Fibroblast of mammary gland (primary cell): ENCODE data around the gene APOLD1.
A peak's percentile ranks its signal among the peaks of the same experiment; 100 is the strongest.

Source experiments
- DNase-seq: peaks from one replicate; pipeline ENCODE4 v3.0.0-alpha.2; 2010; ENCODE audit warnings: low read depth
- H3K4me3 ChIP-seq: 2 replicates; pipeline ENCODE4 v1.5.1; 2011; ENCODE audit warnings: low read depth, mild to moderate bottlenecking, low read length, moderate library complexity; ENCODE audit not compliant: control insufficient read depth
- TF ChIP-seq, protein P1 (sequence below): conservative IDR thresholded peaks from 2 replicates; pipeline ENCODE4 v1.5.1; 2011; ENCODE audit warnings: low read depth, low read length, inconsistent platforms; ENCODE audit not compliant: control insufficient read depth, insufficient read depth

The APOLD1 gene

DNA sequence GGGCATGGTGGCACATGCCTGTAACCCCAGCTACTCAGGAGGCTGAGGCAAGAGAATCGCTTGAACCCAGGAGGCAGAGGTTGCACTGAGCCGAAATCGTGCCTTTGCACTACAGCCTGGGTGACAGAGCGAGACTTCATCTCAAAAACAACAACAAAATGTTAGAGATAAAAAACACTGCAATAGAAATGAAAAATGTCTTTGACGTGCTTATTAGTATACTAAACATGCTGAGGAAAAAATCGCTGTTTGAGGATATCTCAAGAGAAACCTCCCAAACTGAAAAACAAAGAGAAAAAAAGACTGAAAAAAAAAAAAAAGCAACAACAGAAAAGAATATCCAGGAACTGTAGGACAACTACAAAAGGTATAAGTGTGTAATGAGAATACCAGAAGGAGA is 15.2 kb upstream of the APOLD1 start:
- no peak for DNase-seq
- no peak overlapping the region for H3K4me3 ChIP-seq
- TF ChIP-seq, protein P1, sequence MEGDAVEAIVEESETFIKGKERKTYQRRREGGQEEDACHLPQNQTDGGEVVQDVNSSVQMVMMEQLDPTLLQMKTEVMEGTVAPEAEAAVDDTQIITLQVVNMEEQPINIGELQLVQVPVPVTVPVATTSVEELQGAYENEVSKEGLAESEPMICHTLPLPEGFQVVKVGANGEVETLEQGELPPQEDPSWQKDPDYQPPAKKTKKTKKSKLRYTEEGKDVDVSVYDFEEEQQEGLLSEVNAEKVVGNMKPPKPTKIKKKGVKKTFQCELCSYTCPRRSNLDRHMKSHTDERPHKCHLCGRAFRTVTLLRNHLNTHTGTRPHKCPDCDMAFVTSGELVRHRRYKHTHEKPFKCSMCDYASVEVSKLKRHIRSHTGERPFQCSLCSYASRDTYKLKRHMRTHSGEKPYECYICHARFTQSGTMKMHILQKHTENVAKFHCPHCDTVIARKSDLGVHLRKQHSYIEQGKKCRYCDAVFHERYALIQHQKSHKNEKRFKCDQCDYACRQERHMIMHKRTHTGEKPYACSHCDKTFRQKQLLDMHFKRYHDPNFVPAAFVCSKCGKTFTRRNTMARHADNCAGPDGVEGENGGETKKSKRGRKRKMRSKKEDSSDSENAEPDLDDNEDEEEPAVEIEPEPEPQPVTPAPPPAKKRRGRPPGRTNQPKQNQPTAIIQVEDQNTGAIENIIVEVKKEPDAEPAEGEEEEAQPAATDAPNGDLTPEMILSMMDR = no peak

DNA sequence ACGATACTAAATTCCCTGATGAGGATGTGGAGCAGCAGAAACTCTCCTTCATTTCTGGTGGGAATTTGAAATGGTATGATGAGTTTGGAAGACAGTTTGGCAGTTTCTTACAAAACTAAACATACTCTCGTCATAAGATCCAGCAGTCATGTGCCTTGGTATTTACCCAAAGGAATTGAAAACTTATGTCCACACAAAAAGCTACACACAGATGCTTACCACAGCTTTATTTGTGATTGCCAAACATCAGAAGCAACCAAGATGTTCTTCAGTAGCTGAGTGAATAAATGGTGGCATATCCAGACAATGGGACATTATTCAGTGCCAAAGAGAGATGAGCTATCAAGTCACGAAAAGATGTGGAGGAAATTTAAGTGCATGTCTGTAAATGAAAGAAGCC is 10.7 kb upstream of the APOLD1 start:
- no peak overlapping the region for H3K4me3 ChIP-seq

DNA sequence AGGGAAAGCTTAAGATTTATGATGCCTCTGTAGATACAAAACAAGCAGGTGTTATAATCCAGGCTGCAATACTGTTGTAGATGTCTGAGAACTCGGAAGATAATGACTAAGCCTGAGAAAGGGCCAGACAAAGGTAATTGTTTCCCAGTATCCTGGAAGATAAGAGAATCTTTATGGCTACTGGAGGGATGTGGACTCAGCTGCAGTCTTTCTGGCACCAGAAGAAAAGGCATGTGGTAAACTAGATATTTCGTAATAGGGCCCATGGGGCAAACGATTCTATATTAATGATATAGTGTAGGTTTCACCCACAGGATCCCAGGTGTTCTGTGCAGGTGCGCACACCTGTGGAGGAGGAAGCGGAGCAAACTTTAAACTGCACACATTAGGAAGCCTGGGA is 9.2 kb upstream of the APOLD1 start:
- no peak for DNase-seq
- no peak overlapping the region for H3K4me3 ChIP-seq
- TF ChIP-seq, protein P1 = no peak

More for the DNA sequence above, 10.7 kb upstream of the APOLD1 start:
- TF ChIP-seq, protein P1 = no peak
- DNase-seq = peak; percentile 31

DNA sequence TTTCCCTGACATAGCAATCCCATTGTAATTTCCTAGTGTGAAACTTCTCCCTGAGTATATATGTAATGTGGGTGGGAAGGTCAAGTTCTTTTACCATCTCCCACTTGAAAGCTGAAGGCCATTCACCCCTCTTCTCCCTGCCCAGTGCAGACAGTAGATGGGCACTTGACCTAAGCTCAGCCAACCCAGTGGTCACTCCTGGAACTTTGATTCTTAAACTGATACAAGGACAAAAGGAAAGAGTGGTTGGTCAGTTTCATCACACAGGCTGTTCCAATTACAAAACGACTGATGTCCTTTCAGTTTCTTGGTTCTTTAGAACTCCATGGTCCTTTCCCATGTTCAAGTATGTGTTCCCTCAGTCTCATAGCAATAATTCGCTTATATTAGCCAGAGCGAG is 8.4 kb upstream of the APOLD1 start:
- H3K4me3 ChIP-seq = no peak overlapping the region
- TF ChIP-seq, protein P1 = no peak
- DNase-seq = no peak

DNA sequence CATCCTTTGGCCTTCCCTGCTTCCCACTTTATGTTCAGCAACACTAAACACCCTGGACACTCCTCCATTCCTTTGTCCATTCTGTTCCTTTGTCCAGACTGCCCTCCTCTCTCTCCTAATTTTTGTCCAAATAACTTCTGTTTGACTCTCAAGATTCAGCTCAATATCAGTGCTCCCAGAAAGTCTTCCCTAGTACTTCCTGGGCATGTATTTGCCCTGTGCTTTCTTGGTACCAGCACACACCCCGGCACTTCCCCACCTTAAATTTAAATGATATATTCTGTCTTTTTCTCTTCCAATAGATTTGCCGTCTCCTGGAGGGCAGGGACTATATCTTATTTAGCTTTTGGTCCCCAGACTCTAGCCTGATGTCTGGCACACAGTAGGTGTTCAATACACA is 6.5 kb upstream of the APOLD1 start:
- no peak overlapping the region for H3K4me3 ChIP-seq
- TF ChIP-seq, protein P1 = no peak
- no peak for DNase-seq

DNA sequence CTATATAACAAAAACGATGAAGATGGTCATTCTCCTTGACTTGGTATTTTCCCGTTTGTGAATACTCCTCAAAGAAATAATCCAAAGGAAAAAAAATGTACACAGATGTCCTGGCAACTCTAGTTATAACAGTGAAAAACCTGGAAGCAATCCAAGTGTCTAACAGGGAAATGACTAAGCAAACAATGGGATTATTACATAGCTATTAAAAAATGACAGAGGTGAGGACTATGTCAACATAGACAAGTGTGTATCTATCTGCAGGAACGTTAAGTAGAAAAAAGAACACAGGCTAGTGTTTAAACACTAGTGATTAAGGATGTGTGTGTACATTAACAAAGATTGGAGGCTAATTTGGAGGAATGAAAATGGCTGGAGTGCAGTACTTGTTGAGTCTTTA is 5.9 kb upstream of the APOLD1 start:
- TF ChIP-seq, protein P1 = no peak
- peak; percentile 92 for DNase-seq
- H3K4me3 ChIP-seq = no peak overlapping the region

DNA sequence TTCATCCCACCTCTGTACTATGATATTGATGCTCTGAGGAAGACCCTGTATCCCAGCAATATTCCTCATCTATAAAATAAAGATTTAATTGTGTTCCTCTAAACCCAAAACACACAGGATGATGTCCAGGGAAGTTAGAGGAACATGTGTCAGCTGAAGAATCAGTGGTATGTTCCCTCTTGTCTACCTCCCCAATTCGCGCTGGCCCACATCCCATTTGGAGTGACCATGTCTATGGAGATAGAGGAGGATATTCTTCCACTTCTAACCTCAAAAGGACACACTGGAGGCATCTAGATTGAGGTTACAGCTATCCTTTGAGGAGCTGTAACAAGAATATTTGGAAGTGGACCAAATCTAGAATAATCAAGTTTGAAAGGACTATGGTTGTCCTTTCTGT is 1.3 kb upstream of the APOLD1 start:
- H3K4me3 ChIP-seq = no peak overlapping the region
- no peak for DNase-seq
- TF ChIP-seq, protein P1 = no peak
